C4-2B (cell line): Measurements from ENCODE around the gene IFT122.
"Not testable (repeated sequence)": the region's sequence is repeated elsewhere in the genome, so short reads cannot be mapped to it uniquely, and the experiment has no call there.

ENCODE experiments used
- H3K27ac ChIP-seq: fragments of 450-650 bp; 2 replicates; pipeline ENCODE4 v1.5.1; 2017
- ZFX ChIP-seq: fragments of 450-650 bp; IDR thresholded peaks from 2 replicates; pipeline ENCODE4 v1.6.1; 2017
- TF ChIP-seq, protein P1 (sequence below): fragments of 450-650 bp; conservative IDR thresholded peaks from 2 replicates; pipeline ENCODE4 v1.5.1; 2017; ENCODE audit warnings: mild to moderate bottlenecking

Gene IFT122

DNA sequence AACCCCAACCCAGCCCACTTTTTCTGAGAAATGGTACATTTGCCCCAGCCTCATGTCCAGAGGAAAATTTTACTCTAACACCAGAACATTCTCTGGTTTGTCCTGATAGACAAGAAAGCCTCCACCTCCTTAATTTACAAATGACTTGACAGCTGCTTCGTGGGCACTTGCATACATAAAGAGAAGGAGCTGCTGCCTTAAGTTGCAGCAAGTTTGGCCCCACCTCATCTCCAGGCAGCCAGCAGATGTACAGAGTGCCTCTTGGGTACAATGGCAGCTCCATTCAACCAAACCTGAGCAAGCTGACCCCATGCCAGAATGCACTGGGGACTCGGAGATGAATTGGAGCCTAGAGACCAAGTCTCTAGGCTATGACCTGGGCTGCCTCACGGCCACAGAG is 96.8 kb downstream of the IFT122 start:
- no peak for TF ChIP-seq ZFX
- TF ChIP-seq, protein P1, sequence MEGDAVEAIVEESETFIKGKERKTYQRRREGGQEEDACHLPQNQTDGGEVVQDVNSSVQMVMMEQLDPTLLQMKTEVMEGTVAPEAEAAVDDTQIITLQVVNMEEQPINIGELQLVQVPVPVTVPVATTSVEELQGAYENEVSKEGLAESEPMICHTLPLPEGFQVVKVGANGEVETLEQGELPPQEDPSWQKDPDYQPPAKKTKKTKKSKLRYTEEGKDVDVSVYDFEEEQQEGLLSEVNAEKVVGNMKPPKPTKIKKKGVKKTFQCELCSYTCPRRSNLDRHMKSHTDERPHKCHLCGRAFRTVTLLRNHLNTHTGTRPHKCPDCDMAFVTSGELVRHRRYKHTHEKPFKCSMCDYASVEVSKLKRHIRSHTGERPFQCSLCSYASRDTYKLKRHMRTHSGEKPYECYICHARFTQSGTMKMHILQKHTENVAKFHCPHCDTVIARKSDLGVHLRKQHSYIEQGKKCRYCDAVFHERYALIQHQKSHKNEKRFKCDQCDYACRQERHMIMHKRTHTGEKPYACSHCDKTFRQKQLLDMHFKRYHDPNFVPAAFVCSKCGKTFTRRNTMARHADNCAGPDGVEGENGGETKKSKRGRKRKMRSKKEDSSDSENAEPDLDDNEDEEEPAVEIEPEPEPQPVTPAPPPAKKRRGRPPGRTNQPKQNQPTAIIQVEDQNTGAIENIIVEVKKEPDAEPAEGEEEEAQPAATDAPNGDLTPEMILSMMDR, result no peak
- no peak overlapping the region for H3K27ac ChIP-seq

DNA sequence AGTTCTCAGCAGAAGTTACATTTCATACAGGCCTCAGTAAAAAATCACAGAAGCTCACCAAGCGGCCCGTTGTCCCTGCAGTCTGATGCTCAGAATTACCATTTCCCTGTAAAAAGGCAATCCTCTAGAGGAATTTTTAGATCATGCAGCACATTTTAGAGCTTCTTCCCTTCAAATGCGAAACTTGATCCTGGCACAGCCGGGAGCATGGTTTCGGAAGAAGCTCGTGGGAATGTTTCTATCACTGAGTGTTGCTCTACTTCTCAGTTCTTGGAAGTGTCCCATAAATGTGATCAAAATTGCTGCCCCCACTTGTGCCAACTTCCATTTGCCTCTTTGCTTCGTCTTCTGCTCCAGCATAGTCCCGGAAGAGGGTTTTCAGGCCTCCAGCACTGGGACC is 99.2 kb downstream of the IFT122 start:
- H3K27ac ChIP-seq, result no peak overlapping the region
- TF ChIP-seq, protein P1, result no peak
- no peak for TF ChIP-seq ZFX

DNA sequence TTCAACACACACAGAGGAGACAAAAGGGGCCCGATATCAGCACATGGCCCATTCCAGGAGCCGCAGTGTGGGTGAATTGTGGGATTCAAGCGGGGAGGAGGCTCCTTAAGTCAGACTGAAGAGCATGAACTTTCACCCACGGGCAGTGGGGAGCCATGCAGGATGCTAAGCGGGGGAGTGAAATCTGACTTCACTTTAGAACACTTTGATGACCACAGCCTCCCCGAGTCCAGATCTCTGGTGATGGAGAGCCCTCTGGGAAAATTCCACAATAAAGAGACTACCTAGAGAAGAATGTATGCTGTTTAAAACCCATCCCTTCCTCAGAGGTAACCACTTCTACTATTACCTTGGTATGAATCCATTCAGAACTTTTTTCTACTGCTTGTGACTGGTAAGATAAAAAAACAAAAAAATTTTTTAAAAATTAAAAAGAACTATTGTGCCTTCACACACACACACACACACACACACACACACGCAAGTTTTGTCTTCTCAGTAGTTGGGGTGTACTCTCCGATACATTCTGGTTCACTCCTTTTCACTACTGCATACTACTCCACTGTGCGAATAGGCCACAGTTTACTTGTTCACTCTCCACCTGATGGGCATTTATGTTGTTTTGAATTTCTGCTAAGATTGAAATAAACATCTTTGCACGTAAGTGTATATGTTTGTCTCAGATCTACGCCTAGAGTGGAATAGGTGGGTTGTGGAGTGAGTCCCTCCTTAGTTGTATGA is 100.9 kb downstream of the IFT122 start:
- TF ChIP-seq, protein P1, result no peak
- no peak for TF ChIP-seq ZFX
- H3K27ac ChIP-seq, result no peak overlapping the region

DNA sequence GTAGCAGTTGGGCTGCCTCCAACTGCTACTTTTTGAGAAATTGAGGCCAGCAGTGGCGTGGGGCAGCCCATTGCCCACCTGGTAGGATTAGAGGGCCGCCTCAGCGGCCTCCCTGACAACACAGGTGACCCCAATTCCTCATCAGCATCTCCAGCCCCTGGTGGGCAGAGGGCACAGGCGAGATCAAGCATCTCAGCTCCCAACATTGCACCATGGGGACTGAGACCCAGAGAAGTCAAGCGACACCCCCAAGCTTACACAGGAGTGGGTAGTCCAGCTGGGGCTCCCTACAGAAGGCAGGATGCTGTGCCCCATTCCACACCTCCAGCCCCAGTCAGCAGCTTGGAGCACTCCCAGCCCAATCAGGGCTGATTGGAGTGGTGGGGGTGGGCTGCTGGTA is 102.7 kb downstream of the IFT122 start:
- no peak overlapping the region for H3K27ac ChIP-seq
- no peak for TF ChIP-seq ZFX
- TF ChIP-seq, protein P1, result no peak

DNA sequence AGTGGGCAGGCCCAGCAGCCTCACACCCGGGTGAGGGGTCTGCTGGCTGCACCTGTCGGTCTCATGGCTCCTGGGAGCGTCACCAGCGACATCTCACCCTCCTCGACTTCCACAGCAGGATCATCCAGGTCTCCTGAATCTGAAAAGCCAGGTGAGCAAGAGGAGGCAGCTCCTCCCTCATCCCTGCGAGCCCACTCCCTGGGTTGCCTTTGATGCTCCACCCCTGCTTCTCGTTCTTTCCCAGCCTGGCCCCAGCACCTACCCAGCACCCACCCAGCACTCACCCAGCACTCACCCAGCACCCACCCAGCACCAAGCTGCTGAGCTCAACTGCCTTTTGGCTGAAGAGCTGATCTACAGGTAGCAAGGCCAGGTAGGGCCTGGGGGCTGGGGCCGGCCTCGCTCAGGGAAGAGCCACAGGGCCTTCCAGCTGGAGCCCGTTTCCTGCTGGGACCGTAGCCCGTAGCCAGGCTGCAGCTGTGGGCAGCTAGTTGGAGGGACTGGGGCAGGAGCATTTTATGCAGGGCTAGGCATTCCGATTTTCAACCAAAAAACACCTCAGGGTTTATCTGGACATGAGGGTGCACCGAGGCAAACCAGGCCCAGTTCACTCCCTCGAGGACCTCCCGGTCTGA is 103.2 kb downstream of the IFT122 start, which contains the start of gene H1-8:
Gene H1-8 (plus strand): TSS at position 20 of the 635 bp plus-strand sequence. CDS start 44 bp downstream, at position 64.
- no peak within 1 kb of the TSS for H3K27ac ChIP-seq
- TF ChIP-seq, protein P1, result no peak
- TF ChIP-seq ZFX, result no peak

DNA sequence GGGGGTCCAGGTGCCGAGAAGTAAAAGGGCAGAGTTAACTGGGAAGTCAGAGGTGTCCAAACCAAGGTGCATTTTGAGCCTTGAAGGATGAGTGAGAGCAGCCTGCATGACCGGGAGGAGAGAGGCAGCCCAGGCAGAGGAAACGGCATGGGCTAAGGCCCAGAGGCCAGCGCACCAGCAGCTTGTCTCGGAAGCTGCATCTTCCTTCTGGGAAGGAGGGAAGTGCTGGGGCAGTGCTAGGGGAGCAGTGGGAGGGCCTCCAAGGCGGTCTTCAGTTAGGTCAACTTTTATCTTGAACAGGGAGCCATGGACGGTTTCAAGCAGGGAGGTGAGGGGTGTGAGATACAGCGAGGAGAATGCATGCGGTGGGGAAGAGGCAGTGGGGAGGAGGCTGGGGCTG is 104.0 kb downstream of the IFT122 start:
- no peak overlapping the region for H3K27ac ChIP-seq
- TF ChIP-seq, protein P1, result no peak
- TF ChIP-seq ZFX, result no peak

DNA sequence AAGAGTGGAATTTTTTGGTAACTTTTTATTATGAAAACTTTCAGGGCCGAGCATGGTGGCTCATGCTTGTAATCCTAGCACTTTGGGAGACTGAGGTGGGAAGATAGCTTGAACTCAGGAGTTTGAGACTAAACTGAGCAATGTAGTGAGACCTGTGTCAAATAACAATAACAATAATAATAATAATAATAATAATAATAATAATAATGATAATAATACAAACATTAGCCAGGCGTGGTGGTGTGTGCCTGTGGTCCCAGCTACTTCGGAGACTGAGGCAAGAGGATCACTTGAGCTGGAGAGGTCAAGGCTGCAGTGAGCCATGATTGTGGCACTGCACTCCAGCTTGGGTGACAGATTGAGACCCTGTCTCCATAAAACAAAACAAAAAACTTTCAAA is 105.9 kb downstream of the IFT122 start:
- not testable (repeated sequence) for H3K27ac ChIP-seq

DNA sequence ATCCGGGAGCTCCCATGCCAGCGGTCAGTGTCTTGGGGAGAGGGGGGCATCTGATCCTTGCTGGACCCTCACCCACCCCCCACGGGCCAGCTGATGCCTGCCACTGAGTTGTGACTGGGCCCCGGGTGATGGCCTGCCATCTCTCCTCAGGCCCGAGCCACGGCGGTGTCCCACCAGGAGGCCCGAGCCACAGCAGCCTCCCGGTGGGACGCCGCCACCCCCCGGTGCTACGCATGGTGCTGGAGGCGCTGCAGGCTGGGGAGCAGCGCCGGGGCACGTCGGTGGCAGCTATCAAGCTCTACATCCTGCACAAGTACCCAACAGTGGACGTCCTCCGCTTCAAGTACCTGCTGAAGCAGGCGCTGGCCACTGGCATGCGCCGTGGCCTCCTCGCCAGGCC is 107.2 kb downstream of the IFT122 start:
- H3K27ac ChIP-seq, result no peak overlapping the region
- TF ChIP-seq ZFX, result no peak
- TF ChIP-seq, protein P1, result no peak
